Liver (tissue), 3 donors: ENCODE results near the gene RNASE4.

Experiments
- GABPA ChIP-seq, 2 donors: IDR thresholded peaks in 1 of 2; conservative IDR thresholded peaks in 1 of 2; 2 replicates each; pipeline ENCODE4 v1.6.1; 2016; ENCODE audit warnings: antibody characterized with exemption in 2 of 2, mild to moderate bottlenecking in 1 of 2, moderate library complexity in 1 of 2
- HNF4G ChIP-seq: IDR thresholded peaks from 2 replicates; pipeline ENCODE4 v1.6.1; 2016; ENCODE audit warnings: antibody characterized with exemption
- JUND ChIP-seq, 2 donors: IDR thresholded peaks; 2 replicates each; pipeline ENCODE4 v1.6.1; 2016; ENCODE audit warnings: antibody characterized with exemption in 2 of 2
- RAD21 ChIP-seq, 2 donors: IDR thresholded peaks; 2 replicates each; pipeline ENCODE4 v1.6.1; 2016; ENCODE audit warnings: antibody characterized with exemption in 2 of 2, mild to moderate bottlenecking in 2 of 2
- TAF1 ChIP-seq: conservative IDR thresholded peaks from 2 replicates; pipeline ENCODE4 v1.6.1; 2016; ENCODE audit warnings: antibody characterized with exemption, mild to moderate bottlenecking
- YY1 ChIP-seq: IDR thresholded peaks from 2 replicates; pipeline ENCODE4 v1.6.1; 2016; ENCODE audit warnings: antibody characterized with exemption, mild to moderate bottlenecking
- TF ChIP-seq, protein P1 (sequence below): IDR thresholded peaks from 2 replicates; pipeline ENCODE4 v1.6.1; 2016; ENCODE audit warnings: antibody characterized with exemption
- TF ChIP-seq, protein P2 (sequence below): fragments of 150-350 bp; IDR thresholded peaks from 2 replicates; pipeline ENCODE4 v1.5.1; 2017; ENCODE audit warnings: improper control_type of control experiment, low read depth, low read length; ENCODE audit not compliant: missing input control
- donor health status: healthy.
- donor health status: healthy.

DNA sequence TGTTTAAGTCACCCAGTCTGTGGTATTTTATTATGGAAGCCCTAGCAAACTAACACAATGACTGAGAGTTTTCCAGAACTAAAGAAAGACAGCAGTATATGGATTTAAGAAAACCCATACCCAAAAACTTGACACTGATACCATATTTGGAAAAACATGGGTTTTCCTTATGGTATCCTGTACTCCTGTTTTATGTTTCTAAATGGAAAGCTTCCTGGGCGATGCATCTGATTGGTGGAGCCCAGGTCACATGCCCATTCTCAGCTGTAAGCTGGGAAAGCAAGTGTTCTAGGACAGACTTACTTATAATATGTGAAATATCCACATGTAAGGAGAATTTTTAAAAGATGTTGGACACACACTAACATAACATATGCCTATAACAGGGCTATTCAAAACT, 4.5 kb upstream of the RNASE4 start:
- TF ChIP-seq, protein P1, sequence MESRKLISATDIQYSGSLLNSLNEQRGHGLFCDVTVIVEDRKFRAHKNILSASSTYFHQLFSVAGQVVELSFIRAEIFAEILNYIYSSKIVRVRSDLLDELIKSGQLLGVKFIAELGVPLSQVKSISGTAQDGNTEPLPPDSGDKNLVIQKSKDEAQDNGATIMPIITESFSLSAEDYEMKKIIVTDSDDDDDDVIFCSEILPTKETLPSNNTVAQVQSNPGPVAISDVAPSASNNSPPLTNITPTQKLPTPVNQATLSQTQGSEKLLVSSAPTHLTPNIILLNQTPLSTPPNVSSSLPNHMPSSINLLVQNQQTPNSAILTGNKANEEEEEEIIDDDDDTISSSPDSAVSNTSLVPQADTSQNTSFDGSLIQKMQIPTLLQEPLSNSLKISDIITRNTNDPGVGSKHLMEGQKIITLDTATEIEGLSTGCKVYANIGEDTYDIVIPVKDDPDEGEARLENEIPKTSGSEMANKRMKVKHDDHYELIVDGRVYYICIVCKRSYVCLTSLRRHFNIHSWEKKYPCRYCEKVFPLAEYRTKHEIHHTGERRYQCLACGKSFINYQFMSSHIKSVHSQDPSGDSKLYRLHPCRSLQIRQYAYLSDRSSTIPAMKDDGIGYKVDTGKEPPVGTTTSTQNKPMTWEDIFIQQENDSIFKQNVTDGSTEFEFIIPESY: no peak
- TF ChIP-seq, protein P2, sequence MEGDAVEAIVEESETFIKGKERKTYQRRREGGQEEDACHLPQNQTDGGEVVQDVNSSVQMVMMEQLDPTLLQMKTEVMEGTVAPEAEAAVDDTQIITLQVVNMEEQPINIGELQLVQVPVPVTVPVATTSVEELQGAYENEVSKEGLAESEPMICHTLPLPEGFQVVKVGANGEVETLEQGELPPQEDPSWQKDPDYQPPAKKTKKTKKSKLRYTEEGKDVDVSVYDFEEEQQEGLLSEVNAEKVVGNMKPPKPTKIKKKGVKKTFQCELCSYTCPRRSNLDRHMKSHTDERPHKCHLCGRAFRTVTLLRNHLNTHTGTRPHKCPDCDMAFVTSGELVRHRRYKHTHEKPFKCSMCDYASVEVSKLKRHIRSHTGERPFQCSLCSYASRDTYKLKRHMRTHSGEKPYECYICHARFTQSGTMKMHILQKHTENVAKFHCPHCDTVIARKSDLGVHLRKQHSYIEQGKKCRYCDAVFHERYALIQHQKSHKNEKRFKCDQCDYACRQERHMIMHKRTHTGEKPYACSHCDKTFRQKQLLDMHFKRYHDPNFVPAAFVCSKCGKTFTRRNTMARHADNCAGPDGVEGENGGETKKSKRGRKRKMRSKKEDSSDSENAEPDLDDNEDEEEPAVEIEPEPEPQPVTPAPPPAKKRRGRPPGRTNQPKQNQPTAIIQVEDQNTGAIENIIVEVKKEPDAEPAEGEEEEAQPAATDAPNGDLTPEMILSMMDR: no peak
- TF ChIP-seq GABPA (IDR thresholded peaks at IDR 0.05 in 1 of 2, conservative IDR thresholded peaks at IDR 0.05 in 1 of 2) (no peak), HNF4G (no peak), YY1 (no peak), JUND (IDR thresholded peaks at IDR 0.05) (no peak), RAD21 (IDR thresholded peaks at IDR 0.05) (no peak), TAF1 (no peak)
